Measurements from ENCODE around the gene CD200R1L.

The CD200R1L gene

GRCh38 chr3:112818289-112818688 is 28.4 kb downstream of the CD200R1L start:
- peak; percentile 61 for DNase-seq (ENCODE audit: low read depth)

GRCh38 chr3:112817797-112818196 is 28.9 kb downstream of the CD200R1L start:
- DNase-seq (ENCODE audit: low read depth) = no peak

GRCh38 chr3:112817271-112817670 is 29.4 kb downstream of the CD200R1L start:
- peak; percentile 28 for DNase-seq (ENCODE audit: low read depth)

- DNase-seq (ENCODE audit: low read depth) = peak; percentile 50
Measured at GRCh38 chr3:112815981-112816380, 30.7 kb downstream of the CD200R1L start.

- peak; percentile 79 for DNase-seq (ENCODE audit: low read depth)
Measured at GRCh38 chr3:112814266-112814665, 32.4 kb downstream of the CD200R1L start.

- peak; percentile 79 for DNase-seq (ENCODE audit: low read depth)
Measured at GRCh38 chr3:112813723-112814171, 32.9 kb downstream of the CD200R1L start.

- no peak for DNase-seq (ENCODE audit: low read depth)
Measured at GRCh38 chr3:112813016-112813415, 33.6 kb downstream of the CD200R1L start.

GRCh38 chr3:112811917-112812660 is 34.6 kb downstream of the CD200R1L start:
- no peak for DNase-seq (ENCODE audit: low read depth)

GRCh38 chr3:112811131-112811884 is 35.4 kb downstream of the CD200R1L start:
- DNase-seq (ENCODE audit: low read depth) = peak; percentile 94

GRCh38 chr3:112810561-112810960 is 36.1 kb downstream of the CD200R1L start:
- DNase-seq (ENCODE audit: low read depth) = no peak

GRCh38 chr3:112808136-112808535 is 38.5 kb downstream of the CD200R1L start:
- DNase-seq (ENCODE audit: low read depth) = no peak

- no peak for DNase-seq (ENCODE audit: low read depth)
Measured at GRCh38 chr3:112807685-112808084, 39.0 kb downstream of the CD200R1L start.

- no peak for DNase-seq (ENCODE audit: low read depth)
Measured at GRCh38 chr3:112806903-112807302, 39.8 kb downstream of the CD200R1L start.

- DNase-seq (ENCODE audit: low read depth) = no peak
Measured at GRCh38 chr3:112805126-112805525, 41.5 kb downstream of the CD200R1L start.

- no peak for DNase-seq (ENCODE audit: low read depth)
Measured at GRCh38 chr3:112804021-112804420, 42.6 kb downstream of the CD200R1L start.

GRCh38 chr3:112803467-112803866 is 43.2 kb downstream of the CD200R1L start:
- DNase-seq (ENCODE audit: low read depth) = peak; percentile 41

- no peak for DNase-seq (ENCODE audit: low read depth)
Measured at GRCh38 chr3:112802338-112802737, 44.3 kb downstream of the CD200R1L start.

GRCh38 chr3:112799946-112800345 is 46.7 kb downstream of the CD200R1L start:
- DNase-seq (ENCODE audit: low read depth) = no peak

GRCh38 chr3:112794622-112795172 is 52.0 kb downstream of the CD200R1L start:
- DNase-seq (ENCODE audit: low read depth) = no peak

GRCh38 chr3:112793326-112794081 is 53.2 kb downstream of the CD200R1L start:
- peak; percentile 21 for DNase-seq (ENCODE audit: low read depth)

GRCh38 chr3:112791736-112792135 is 54.9 kb downstream of the CD200R1L start:
- DNase-seq (ENCODE audit: low read depth) = no peak

GRCh38 chr3:112789787-112790186 is 56.9 kb downstream of the CD200R1L start:
- no peak for DNase-seq (ENCODE audit: low read depth)
